Keratinocyte (primary cell): ENCODE results near the gene RAD23B. TPM values are rescaled to one million over a fixed set of nuclear protein-coding genes. Genes with fewer than 3 reads are reported as not detected.
A peak's percentile ranks its signal among the peaks of the same experiment; 100 is the strongest.

Experiments used
- DNase-seq: peaks from one replicate; pipeline ENCODE4 v3.0.0-alpha.2; 2011; ENCODE audit warnings: low read depth, missing footprints, low spot score
- FAIRE-seq: peaks from 2 replicates; lab custom pipeline; 2011; peaks lifted over from hg19 to GRCh38; lab: Jason Lieb, UNC
- H2AFZ ChIP-seq: 2 replicates; pipeline ENCODE4 v1.6.0; 2012; ENCODE audit warnings: low read length, control low read depth, inconsistent platforms; ENCODE audit not compliant: control insufficient read depth
- H3K27ac ChIP-seq: 2 replicates; pipeline ENCODE4 v1.5.1; 2011; ENCODE audit warnings: low read length; ENCODE audit not compliant: control insufficient read depth, insufficient read depth
- H3K27me3 ChIP-seq: 3 replicates; pipeline ENCODE4 v1.6.0; 2011; ENCODE audit warnings: low read length; ENCODE audit not compliant: control insufficient read depth, insufficient read depth; ENCODE audit errors: extremely low read depth
- H3K36me3 ChIP-seq, 2 experiments: 2 replicates in 1 of 2; 3 replicates in 1 of 2; pipeline ENCODE4 v1.5.1; 2011; ENCODE audit warnings: low read length in 2 of 2, mild to moderate bottlenecking in 1 of 2; ENCODE audit not compliant: control insufficient read depth in 2 of 2, insufficient read depth in 2 of 2; ENCODE audit errors: extremely low read depth in 1 of 2
- H3K4me1 ChIP-seq: 3 replicates; pipeline ENCODE4 v1.5.1; 2011; ENCODE audit warnings: low read length; ENCODE audit not compliant: control insufficient read depth, insufficient read depth; ENCODE audit errors: extremely low read depth
- H3K4me2 ChIP-seq: 3 replicates; pipeline ENCODE4 v1.6.0; 2011; ENCODE audit warnings: low read depth, low read length; ENCODE audit not compliant: control insufficient read depth, insufficient read depth; ENCODE audit errors: extremely low read depth
- H3K4me3 ChIP-seq, 3 experiments: fragments of 200-600 bp in 1 of 3; sonication (generic) in 1 of 3; 2 replicates in 2 of 3; 3 replicates in 1 of 3; pipeline ENCODE4 v1.5.1; 2011 to 2016; ENCODE audit warnings: low read length in 3 of 3, mild to moderate bottlenecking in 3 of 3, control low read depth in 2 of 3, inconsistent platforms in 1 of 3, low read depth in 1 of 3, mixed read lengths in 1 of 3, mixed run types in 1 of 3, moderate library complexity in 1 of 3; ENCODE audit not compliant: control insufficient read depth in 2 of 3, insufficient read depth in 2 of 3; ENCODE audit errors: extremely low read depth in 1 of 3
- H3K79me2 ChIP-seq: 2 replicates; pipeline ENCODE4 v1.6.0; 2012; ENCODE audit warnings: low read length; ENCODE audit not compliant: control insufficient read depth, insufficient read depth
- H3K9ac ChIP-seq: 3 replicates; pipeline ENCODE4 v1.6.0; 2011; ENCODE audit warnings: low read length; ENCODE audit not compliant: control insufficient read depth, insufficient read depth; ENCODE audit errors: extremely low read depth
- H3K9me1 ChIP-seq: 3 replicates; pipeline ENCODE4 v1.6.0; 2011; ENCODE audit warnings: low read length; ENCODE audit not compliant: control insufficient read depth, insufficient read depth; ENCODE audit errors: extremely low read depth
- H3K9me3 ChIP-seq: 2 replicates; pipeline ENCODE4 v1.5.1; 2012; ENCODE audit warnings: low read depth, low read length; ENCODE audit not compliant: control insufficient read depth
- H4K20me1 ChIP-seq: 3 replicates; pipeline ENCODE4 v1.6.0; 2011; ENCODE audit warnings: low read length; ENCODE audit not compliant: control insufficient read depth, insufficient read depth; ENCODE audit errors: extremely low read depth
- EZH2 ChIP-seq: IDR thresholded peaks from one replicate; pipeline ENCODE4 v1.6.1; 2012; ENCODE audit warnings: inconsistent platforms, mild to moderate bottlenecking, low read length, moderate library complexity
- dilution Hi-C: fragments of 300-500 bp; cut with MboI; formaldehyde crosslinking; loops from one replicate; pipeline ENCODE4 v1.7.0; 2020; ENCODE audit warnings: low sequenced_read_pairs; ENCODE audit not compliant: extremely low pct_ligation_motif_present
- polyA plus RNA-seq, 5 experiments: library from polyadenylated mRNA; depleted of rRNA in 3 of 5; stranded (reverse) in 3 of 5; stranded (forward) in 1 of 5; unstranded in 1 of 5; fragments of >200 nt; gene quantifications; 1 replicate in 1 of 5; 2 replicates in 3 of 5; 3 replicates in 1 of 5; pipeline versions ENCODE4 v1.2.1 to v1.2.3, GENCODE V29; 2011 to 2012; ENCODE audit warnings: missing spikeins in 2 of 5, low read depth in 1 of 5, low replicate concordance in 1 of 5
- TF ChIP-seq, protein P1 (sequence below), 3 experiments: IDR thresholded peaks in 1 of 3; conservative IDR thresholded peaks in 1 of 3; optimal IDR thresholded peaks in 1 of 3; 2 replicates in 2 of 3; 3 replicates in 1 of 3; pipeline versions ENCODE3 to v1.5.1; 2011; ENCODE audit warnings: low read length in 3 of 3, mild to moderate bottlenecking in 3 of 3, moderate library complexity in 2 of 3, control low read depth in 1 of 3, inconsistent platforms in 1 of 3; ENCODE audit not compliant: insufficient read depth in 2 of 3; ENCODE audit errors: extremely low read depth in 1 of 3

Gene RAD23B
- polyA plus RNA-seq, 1 donor (not counting 4 experiments of a cell fraction or from before 2014, with no cell fraction given) = 168 TPM

DNA sequence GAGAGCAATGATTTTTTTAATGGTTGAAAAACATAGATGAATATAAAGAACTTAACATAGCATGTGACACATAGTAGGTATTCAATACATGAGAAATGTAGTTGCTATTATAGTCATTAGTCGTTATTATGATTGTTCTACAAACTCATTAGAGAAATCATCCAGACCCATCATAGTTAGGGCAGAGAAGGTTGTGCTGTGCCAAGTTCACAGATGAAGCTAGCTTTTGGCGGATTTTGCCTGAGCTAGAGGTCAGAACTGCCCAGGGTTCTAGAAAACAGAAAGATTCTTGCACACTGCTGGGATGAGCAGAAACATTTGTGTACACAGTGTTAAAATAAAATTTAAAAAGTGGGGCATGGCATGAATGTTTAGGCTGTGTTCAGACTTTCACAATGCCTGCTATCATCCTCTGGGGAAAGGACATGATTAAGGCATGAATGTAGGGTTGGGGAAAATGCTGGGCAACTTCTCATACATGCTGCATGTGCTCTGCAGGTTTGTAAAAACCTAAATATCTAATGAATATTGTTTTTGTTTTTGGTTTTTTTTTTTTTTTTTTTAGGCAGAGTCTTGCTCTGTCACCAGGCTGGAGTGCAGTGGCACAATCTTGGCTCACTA, 33.3 kb upstream of the RAD23B start:
- Histone ChIP-seq H3K4me2 (peak overlapping the region; percentile 84), H3K36me3 (no peaks in the 10 kb centered on the region), H3K9me3 (no peaks in the 10 kb centered on the region), H3K27me3 (no peaks in the 10 kb centered on the region), H3K9ac (no peak overlapping the region), H3K4me3 (no peak overlapping the region), H4K20me1 (no peaks in the 10 kb centered on the region), H3K27ac (peak overlapping the region; percentile 87), H3K79me2 (peaks cover 2% of the 10 kb centered on the region), H3K4me1 (peaks cover 34% of the 10 kb centered on the region), H2AFZ (no peak overlapping the region), H3K9me1 (no peaks in the 10 kb centered on the region)
- TF ChIP-seq EZH2 = no peak
- TF ChIP-seq, protein P1, sequence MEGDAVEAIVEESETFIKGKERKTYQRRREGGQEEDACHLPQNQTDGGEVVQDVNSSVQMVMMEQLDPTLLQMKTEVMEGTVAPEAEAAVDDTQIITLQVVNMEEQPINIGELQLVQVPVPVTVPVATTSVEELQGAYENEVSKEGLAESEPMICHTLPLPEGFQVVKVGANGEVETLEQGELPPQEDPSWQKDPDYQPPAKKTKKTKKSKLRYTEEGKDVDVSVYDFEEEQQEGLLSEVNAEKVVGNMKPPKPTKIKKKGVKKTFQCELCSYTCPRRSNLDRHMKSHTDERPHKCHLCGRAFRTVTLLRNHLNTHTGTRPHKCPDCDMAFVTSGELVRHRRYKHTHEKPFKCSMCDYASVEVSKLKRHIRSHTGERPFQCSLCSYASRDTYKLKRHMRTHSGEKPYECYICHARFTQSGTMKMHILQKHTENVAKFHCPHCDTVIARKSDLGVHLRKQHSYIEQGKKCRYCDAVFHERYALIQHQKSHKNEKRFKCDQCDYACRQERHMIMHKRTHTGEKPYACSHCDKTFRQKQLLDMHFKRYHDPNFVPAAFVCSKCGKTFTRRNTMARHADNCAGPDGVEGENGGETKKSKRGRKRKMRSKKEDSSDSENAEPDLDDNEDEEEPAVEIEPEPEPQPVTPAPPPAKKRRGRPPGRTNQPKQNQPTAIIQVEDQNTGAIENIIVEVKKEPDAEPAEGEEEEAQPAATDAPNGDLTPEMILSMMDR (optimal IDR thresholded peaks at IDR 0.05 in 1 of 3, IDR thresholded peaks at IDR 0.05 in 1 of 3, conservative IDR thresholded peaks at IDR 0.05 in 1 of 3; ENCODE audit: extremely low read depth in 1 of 3, insufficient read depth in 2 of 3, low read length in 3 of 3) = no peak
- dilution Hi-C loops = no loop called here
- DNase-seq = no peak
- no peak for FAIRE-seq

DNA sequence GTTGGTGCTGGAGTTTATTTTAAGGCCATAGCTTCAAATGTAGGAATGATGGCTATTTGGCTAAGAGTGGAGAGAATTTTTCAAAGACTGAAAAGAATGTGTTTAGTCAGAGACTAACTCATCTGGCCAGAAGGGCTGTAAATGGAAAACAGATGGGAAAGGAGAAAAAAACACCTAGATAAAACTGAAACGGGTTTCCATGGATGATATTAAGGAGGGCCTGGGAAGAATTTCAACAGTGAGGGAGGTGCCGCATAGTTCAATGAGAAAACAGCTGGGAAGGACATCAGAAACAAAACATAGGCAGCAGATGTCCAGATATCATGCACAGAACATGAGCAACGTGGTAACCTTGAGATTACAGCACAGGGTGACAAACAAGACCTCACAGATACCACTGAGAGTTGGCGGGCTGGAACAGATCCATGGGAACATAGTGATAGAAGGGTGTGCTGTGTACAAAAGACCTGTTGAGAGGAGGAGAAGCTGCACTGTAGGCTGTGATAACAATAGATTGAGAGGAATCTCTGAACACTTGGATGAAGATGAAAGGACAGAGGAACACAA, 31.2 kb upstream of the RAD23B start:
- Histone ChIP-seq H4K20me1 (no peaks in the 10 kb centered on the region), H3K9me1 (no peaks in the 10 kb centered on the region), H3K4me3 (no peak overlapping the region), H3K27me3 (no peaks in the 10 kb centered on the region), H3K79me2 (no peaks in the 10 kb centered on the region), H2AFZ (no peak overlapping the region), H3K9ac (no peak overlapping the region), H3K4me2 (no peak overlapping the region), H3K27ac (no peak overlapping the region), H3K9me3 (no peaks in the 10 kb centered on the region), H3K36me3 (no peaks in the 10 kb centered on the region), H3K4me1 (peaks cover 26% of the 10 kb centered on the region)
- dilution Hi-C loops = no loop called here
- FAIRE-seq (no peak), DNase-seq (no peak)
- TF ChIP-seq, protein P1 (optimal IDR thresholded peaks at IDR 0.05 in 1 of 3, IDR thresholded peaks at IDR 0.05 in 1 of 3, conservative IDR thresholded peaks at IDR 0.05 in 1 of 3; ENCODE audit: extremely low read depth in 1 of 3, insufficient read depth in 2 of 3, low read length in 3 of 3) = no peak
- no peak for TF ChIP-seq EZH2
